Measurements from ENCODE around the gene KBTBD4.
"Not testable (repeated sequence)": the region's sequence is repeated elsewhere in the genome, so short reads cannot be mapped to it uniquely, and the experiment has no call there.

KBTBD4 gene

DNA sequence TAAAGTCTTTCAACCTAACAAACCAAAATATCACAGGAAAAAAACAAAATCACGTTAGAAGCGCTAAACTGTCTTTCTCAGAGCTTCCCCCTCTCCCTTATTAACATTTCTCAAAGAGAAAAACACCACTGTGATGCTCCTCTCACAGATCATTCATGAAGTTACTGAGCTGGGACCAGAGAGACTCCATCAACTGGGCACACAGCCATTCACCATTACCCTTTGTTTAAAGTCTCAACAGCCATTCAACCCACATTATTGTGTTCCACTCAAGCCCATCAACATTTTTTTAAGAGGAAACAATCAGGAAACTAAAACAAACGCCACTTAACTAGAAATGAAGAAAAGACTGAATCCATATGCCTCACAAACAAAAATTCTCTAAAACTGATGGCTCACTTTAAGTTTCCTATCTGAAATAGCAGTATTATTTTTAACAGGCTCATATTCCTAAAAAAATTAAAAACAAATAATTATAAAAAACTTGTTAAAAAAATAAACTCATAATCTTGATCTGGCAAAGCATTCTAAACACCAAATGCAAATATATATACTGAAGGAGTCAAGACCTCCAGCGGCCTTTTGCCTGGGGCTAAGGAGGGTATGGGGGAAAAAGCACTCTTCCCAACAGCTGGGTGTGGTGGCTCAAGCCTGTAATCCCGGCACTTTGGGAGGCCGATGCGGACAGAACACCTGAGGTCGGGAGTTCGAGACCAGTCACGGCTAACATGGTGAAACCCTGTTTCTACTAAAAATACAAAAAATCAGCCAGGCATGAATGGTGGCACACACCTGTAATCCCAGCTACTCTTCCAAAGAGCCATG, 39.8 kb downstream of the KBTBD4 start:
- no peak overlapping the region for H3K4me3 ChIP-seq (ENCODE audit: control insufficient read depth, low read depth, low read length)
- DNase-seq (ENCODE audit: low read depth): no peak
- no peak for TF ChIP-seq CTCF (conservative IDR thresholded peaks at IDR 0.05; ENCODE audit: control insufficient read depth, insufficient read depth, low read depth, low read length)

- no peak for TF ChIP-seq CTCF (conservative IDR thresholded peaks at IDR 0.05; ENCODE audit: control insufficient read depth, insufficient read depth, low read depth, low read length)
- no peak for DNase-seq (ENCODE audit: low read depth)
- no peak overlapping the region for H3K4me3 ChIP-seq (ENCODE audit: control insufficient read depth, low read depth, low read length)
These were observed 41.9 kb downstream of the KBTBD4 start for GRCh38 chr11:47536915-47537314.

- no peak for DNase-seq (ENCODE audit: low read depth)
- no peak for TF ChIP-seq CTCF (conservative IDR thresholded peaks at IDR 0.05; ENCODE audit: control insufficient read depth, insufficient read depth, low read depth, low read length)
- no peak overlapping the region for H3K4me3 ChIP-seq (ENCODE audit: control insufficient read depth, low read depth, low read length)
These were observed 44.0 kb downstream of the KBTBD4 start for GRCh38 chr11:47534704-47535251.

DNA sequence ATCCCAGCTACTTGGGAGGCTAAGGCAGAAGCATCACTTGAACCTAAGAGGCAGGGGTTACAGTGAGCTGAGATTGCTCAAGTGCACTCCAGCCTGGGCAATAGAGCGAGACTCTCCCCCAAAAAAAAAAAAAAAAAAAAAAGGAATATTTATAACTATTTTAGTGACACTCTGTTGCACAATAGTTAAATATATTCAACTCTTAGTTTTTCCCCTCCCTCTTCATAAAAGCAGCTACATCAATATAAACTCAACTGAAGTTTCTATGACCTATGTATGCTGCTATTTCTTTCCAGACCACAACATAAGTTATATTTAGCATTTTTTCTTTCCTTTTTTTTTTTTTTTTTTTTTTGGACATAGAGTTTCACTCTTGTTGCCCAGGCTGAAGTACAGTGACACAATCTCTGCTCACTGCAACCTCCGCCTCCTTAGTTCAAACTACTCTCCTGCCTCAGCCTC, 45.0 kb downstream of the KBTBD4 start:
- TF ChIP-seq CTCF (conservative IDR thresholded peaks at IDR 0.05; ENCODE audit: control insufficient read depth, insufficient read depth, low read depth, low read length): no peak
- DNase-seq (ENCODE audit: low read depth): peak; percentile 81
- no peak overlapping the region for H3K4me3 ChIP-seq (ENCODE audit: control insufficient read depth, low read depth, low read length)

GRCh38 chr11:47532597-47533213, 46.1 kb downstream of the KBTBD4 start:
- DNase-seq (ENCODE audit: low read depth): no peak
- no peak overlapping the region for H3K4me3 ChIP-seq (ENCODE audit: control insufficient read depth, low read depth, low read length)
- no peak for TF ChIP-seq CTCF (conservative IDR thresholded peaks at IDR 0.05; ENCODE audit: control insufficient read depth, insufficient read depth, low read depth, low read length)

DNA sequence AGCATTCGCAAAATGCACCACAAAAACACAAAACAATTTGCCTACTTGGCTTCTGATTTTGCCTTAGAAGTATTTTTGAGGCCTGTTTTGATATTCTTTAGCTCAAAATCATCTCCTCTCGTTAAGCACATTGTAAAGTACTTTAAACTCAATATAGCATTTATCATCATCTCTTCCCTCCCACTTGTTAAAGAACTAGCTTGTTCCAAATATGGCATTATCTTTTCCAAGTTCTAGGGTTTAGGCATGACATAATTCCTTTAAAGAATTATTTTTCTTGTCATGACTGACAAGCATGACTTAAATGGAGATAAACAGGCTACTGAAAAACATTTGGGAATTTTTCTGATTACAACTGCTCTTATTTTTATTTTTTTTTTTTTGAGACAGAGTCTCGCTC, 47.1 kb downstream of the KBTBD4 start:
- no peak overlapping the region for H3K4me3 ChIP-seq (ENCODE audit: control insufficient read depth, low read depth, low read length)
- no peak for TF ChIP-seq CTCF (conservative IDR thresholded peaks at IDR 0.05; ENCODE audit: control insufficient read depth, insufficient read depth, low read depth, low read length)
- DNase-seq (ENCODE audit: low read depth): no peak

GRCh38 chr11:47530721-47531120, 48.0 kb downstream of the KBTBD4 start:
- H3K4me3 ChIP-seq (ENCODE audit: control insufficient read depth, low read depth, low read length); DNase-seq (ENCODE audit: low read depth): not testable (repeated sequence)
